GM12878 (cell line): ENCODE measurements around the gene MT1B. TPM values are rescaled to one million over a fixed set of nuclear protein-coding genes. Genes with fewer than 3 reads are reported as not detected.
A peak's percentile ranks its signal among the peaks of the same experiment; 100 is the strongest.

Source experiments
- ASH2L ChIP-seq: fragments of 300-600, 200-600 bp; sonication (generic); IDR thresholded peaks from 2 replicates; pipeline ENCODE4 v1.6.1; 2017; ENCODE audit warnings: low read depth, mild to moderate bottlenecking, borderline replicate concordance
- BACH1 ChIP-seq: fragments of 450-650 bp; IDR thresholded peaks from 2 replicates; pipeline ENCODE4 v1.6.1; 2017; ENCODE audit warnings: mild to moderate bottlenecking, borderline replicate concordance
- BHLHE40 ChIP-seq, 2 experiments: fragments of 450-650 bp in 1 of 2; IDR thresholded peaks; 2 replicates each; pipeline ENCODE4 v1.6.1; 2011 to 2017; ENCODE audit warnings: low read depth in 2 of 2, borderline replicate concordance in 1 of 2, improper control_type of control experiment in 1 of 2, low read length in 1 of 2, mild to moderate bottlenecking in 1 of 2
- CHD2 ChIP-seq: IDR thresholded peaks from 2 replicates; pipeline ENCODE4 v1.6.1; 2011; ENCODE audit warnings: low read depth, low read length, improper control_type of control experiment, borderline replicate concordance
- CREM ChIP-seq: IDR thresholded peaks from 2 replicates; pipeline ENCODE4 v1.6.1; 2014; ENCODE audit warnings: antibody characterized with exemption, low read depth
- DPF2 ChIP-seq: fragments of 450-650 bp; IDR thresholded peaks from 2 replicates; pipeline ENCODE4 v1.6.1; 2017; ENCODE audit warnings: mild to moderate bottlenecking
- EGR1 ChIP-seq, 2 experiments: IDR thresholded peaks; 1 replicate in 1 of 2; 2 replicates in 1 of 2; pipeline ENCODE4 v1.6.1; 2011 to 2012; ENCODE audit warnings: low read depth in 2 of 2, low read length in 2 of 2, borderline replicate concordance in 1 of 2, mild to moderate bottlenecking in 1 of 2, moderate library complexity in 1 of 2
- ELK1 ChIP-seq: IDR thresholded peaks from 2 replicates; pipeline ENCODE4 v1.6.1; 2012; ENCODE audit warnings: low read depth, low read length, improper control_type of control experiment
- ESRRA ChIP-seq: IDR thresholded peaks from 2 replicates; pipeline ENCODE4 v1.6.1; 2012; ENCODE audit warnings: mild to moderate bottlenecking, low read length, improper control_type of control experiment
- IKZF1 ChIP-seq: fragments of 450-650 bp; conservative IDR thresholded peaks from 2 replicates; pipeline ENCODE4 v1.6.1; 2017; ENCODE audit warnings: antibody characterized with exemption, mild to moderate bottlenecking
- MAX ChIP-seq: IDR thresholded peaks from 2 replicates; pipeline ENCODE4 v1.6.1; 2012; ENCODE audit warnings: low read depth, low read length, improper control_type of control experiment
- NBN ChIP-seq: fragments of 450-650 bp; IDR thresholded peaks from 2 replicates; pipeline ENCODE4 v1.6.1; 2016
- NFXL1 ChIP-seq: fragments of 450-650 bp; IDR thresholded peaks from 2 replicates; pipeline ENCODE4 v1.6.1; 2017; ENCODE audit warnings: antibody characterized with exemption, mild to moderate bottlenecking, borderline replicate concordance
- NFYB ChIP-seq: IDR thresholded peaks from 2 replicates; pipeline ENCODE4 v1.6.1; 2011; ENCODE audit warnings: low read depth, mild to moderate bottlenecking, low read length, improper control_type of control experiment, moderate library complexity; ENCODE audit not compliant: insufficient read depth
- NR2C1 ChIP-seq: fragments of 450-650 bp; IDR thresholded peaks from 2 replicates; pipeline ENCODE4 v1.6.1; 2017; ENCODE audit warnings: antibody characterized with exemption, mild to moderate bottlenecking, moderate library complexity
- POLR2AphosphoS2 ChIP-seq: IDR thresholded peaks from 2 replicates; pipeline ENCODE4 v1.6.1; 2011; ENCODE audit warnings: low read depth, mild to moderate bottlenecking, low read length, improper control_type of control experiment, moderate library complexity
- SIX5 ChIP-seq: IDR thresholded peaks from 2 replicates; pipeline ENCODE4 v1.6.1; 2011; ENCODE audit warnings: mild to moderate bottlenecking, low read depth, low read length, moderate library complexity; ENCODE audit not compliant: severe bottlenecking
- SREBF1 ChIP-seq: IDR thresholded peaks from 2 replicates; pipeline ENCODE4 v1.6.1; 2012; ENCODE audit warnings: mild to moderate bottlenecking, low read length
- STAT3 ChIP-seq: IDR thresholded peaks from 2 replicates; pipeline ENCODE4 v1.6.1; 2011; ENCODE audit warnings: low read depth, low read length, improper control_type of control experiment
- TCF12 ChIP-seq: IDR thresholded peaks from 2 replicates; pipeline ENCODE4 v1.6.1; 2011; ENCODE audit warnings: low read depth, mild to moderate bottlenecking, low read length
- YBX1 ChIP-seq: fragments of 450-650 bp; IDR thresholded peaks from 2 replicates; pipeline ENCODE4 v1.6.1; 2016; ENCODE audit warnings: antibody characterized with exemption
- ZBED1 ChIP-seq: IDR thresholded peaks from 2 replicates; pipeline ENCODE4 v1.6.1; 2016; ENCODE audit warnings: borderline replicate concordance
- ZNF24 ChIP-seq: fragments of 450-650 bp; IDR thresholded peaks from 2 replicates; pipeline ENCODE4 v1.6.1; 2017; ENCODE audit warnings: antibody characterized with exemption, mild to moderate bottlenecking
- polyA plus RNA-seq, 11 experiments: library from polyadenylated mRNA; depleted of rRNA in 4 of 11; unstranded in 6 of 11; stranded (reverse) in 5 of 11; fragments of >200 nt; fragmentation: Nextera tagmentation in 4 of 11; fragmentation: Illumina TruSeq in 1 of 11; extraction: Ambion mirVana in 4 of 11; extraction: Trizol in 1 of 11; gene quantifications; 1 replicate in 1 of 11; 2 replicates in 10 of 11; pipeline versions ENCODE4 v1.2.1 to v1.2.3, GENCODE V29; 2011 to 2016; ENCODE audit warnings: inconsistent platforms in 2 of 11, missing spikeins in 2 of 11, low read depth in 1 of 11
- total RNA-seq, 4 experiments: library from RNA; depleted of rRNA in 3 of 4; stranded (reverse); fragments of >200 nt in 3 of 4; fragmentation: Illumina TruSeq in 1 of 4; extraction: Trizol in 1 of 4; gene quantifications; 2 replicates each; pipeline versions ENCODE4 v1.2.1 to v1.2.3, GENCODE V29; 2013 to 2021
- TF ChIP-seq, protein P1 (sequence below), 3 experiments: IDR thresholded peaks in 2 of 3; conservative IDR thresholded peaks in 1 of 3; 2 replicates each; pipeline ENCODE4 v1.5.1; 2011; ENCODE audit warnings: low read depth in 3 of 3, low read length in 3 of 3, mild to moderate bottlenecking in 3 of 3, control low read depth in 2 of 3, moderate library complexity in 2 of 3, inconsistent platforms in 1 of 3, mixed read lengths in 1 of 3; ENCODE audit not compliant: control insufficient read depth in 2 of 3, insufficient read depth in 1 of 3; ENCODE audit errors: extremely low read depth in 1 of 3
- TF ChIP-seq, protein P2 (sequence below): fragments of 450-650 bp; conservative IDR thresholded peaks from 2 replicates; pipeline ENCODE4 v1.6.1; 2017; ENCODE audit warnings: mild to moderate bottlenecking, moderate library complexity
- TF ChIP-seq, protein P3 (sequence below): IDR thresholded peaks from 2 replicates; pipeline ENCODE4 v1.6.1; 2011; ENCODE audit warnings: low read depth, low read length, improper control_type of control experiment, borderline replicate concordance

MT1B gene
- total and polyA plus RNA-seq, 10 of the 15 experiments (the other 5 are each of a cell fraction or from before 2014, with no cell fraction given): not detected

- no peak for TF ChIP-seq SREBF1
- TF ChIP-seq ASH2L: no peak
- TF ChIP-seq DPF2: 0 out of 2 replicates have a peak, but pooled peaks have one; percentile 40
- TF ChIP-seq, protein P1, sequence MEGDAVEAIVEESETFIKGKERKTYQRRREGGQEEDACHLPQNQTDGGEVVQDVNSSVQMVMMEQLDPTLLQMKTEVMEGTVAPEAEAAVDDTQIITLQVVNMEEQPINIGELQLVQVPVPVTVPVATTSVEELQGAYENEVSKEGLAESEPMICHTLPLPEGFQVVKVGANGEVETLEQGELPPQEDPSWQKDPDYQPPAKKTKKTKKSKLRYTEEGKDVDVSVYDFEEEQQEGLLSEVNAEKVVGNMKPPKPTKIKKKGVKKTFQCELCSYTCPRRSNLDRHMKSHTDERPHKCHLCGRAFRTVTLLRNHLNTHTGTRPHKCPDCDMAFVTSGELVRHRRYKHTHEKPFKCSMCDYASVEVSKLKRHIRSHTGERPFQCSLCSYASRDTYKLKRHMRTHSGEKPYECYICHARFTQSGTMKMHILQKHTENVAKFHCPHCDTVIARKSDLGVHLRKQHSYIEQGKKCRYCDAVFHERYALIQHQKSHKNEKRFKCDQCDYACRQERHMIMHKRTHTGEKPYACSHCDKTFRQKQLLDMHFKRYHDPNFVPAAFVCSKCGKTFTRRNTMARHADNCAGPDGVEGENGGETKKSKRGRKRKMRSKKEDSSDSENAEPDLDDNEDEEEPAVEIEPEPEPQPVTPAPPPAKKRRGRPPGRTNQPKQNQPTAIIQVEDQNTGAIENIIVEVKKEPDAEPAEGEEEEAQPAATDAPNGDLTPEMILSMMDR (IDR thresholded peaks at IDR 0.05 in 2 of 3, conservative IDR thresholded peaks at IDR 0.05 in 1 of 3; ENCODE audit: control insufficient read depth in 2 of 3, extremely low read depth in 1 of 3, insufficient read depth in 1 of 3, low read depth in 3 of 3, low read length in 3 of 3): no peak
- TF ChIP-seq IKZF1: peak; percentile 77; the same call in 1 of the 2 replicates
- TF ChIP-seq POLR2AphosphoS2: peak; percentile 63
- TF ChIP-seq ZNF24: no peak
- TF ChIP-seq BHLHE40 (IDR thresholded peaks at IDR 0.05; ENCODE audit: borderline replicate concordance in 1 of 2, low read depth in 2 of 2, low read length in 1 of 2): peak; percentile 41 to 86; a peak in 3 of 4 replicates
- TF ChIP-seq, protein P2, sequence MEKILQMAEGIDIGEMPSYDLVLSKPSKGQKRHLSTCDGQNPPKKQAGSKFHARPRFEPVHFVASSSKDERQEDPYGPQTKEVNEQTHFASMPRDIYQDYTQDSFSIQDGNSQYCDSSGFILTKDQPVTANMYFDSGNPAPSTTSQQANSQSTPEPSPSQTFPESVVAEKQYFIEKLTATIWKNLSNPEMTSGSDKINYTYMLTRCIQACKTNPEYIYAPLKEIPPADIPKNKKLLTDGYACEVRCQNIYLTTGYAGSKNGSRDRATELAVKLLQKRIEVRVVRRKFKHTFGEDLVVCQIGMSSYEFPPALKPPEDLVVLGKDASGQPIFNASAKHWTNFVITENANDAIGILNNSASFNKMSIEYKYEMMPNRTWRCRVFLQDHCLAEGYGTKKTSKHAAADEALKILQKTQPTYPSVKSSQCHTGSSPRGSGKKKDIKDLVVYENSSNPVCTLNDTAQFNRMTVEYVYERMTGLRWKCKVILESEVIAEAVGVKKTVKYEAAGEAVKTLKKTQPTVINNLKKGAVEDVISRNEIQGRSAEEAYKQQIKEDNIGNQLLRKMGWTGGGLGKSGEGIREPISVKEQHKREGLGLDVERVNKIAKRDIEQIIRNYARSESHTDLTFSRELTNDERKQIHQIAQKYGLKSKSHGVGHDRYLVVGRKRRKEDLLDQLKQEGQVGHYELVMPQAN: no peak
- TF ChIP-seq NBN: 0 out of 2 replicates have a peak, but pooled peaks have one; percentile 60
- TF ChIP-seq CREM: no peak
- no peak for TF ChIP-seq MAX
- TF ChIP-seq NFYB: no peak
- TF ChIP-seq ESRRA: no peak
- TF ChIP-seq SIX5: no peak
- TF ChIP-seq STAT3: no peak
- no peak for TF ChIP-seq NR2C1
- no peak for TF ChIP-seq ZBED1
- TF ChIP-seq CHD2: no peak
- no peak for TF ChIP-seq EGR1 (IDR thresholded peaks at IDR 0.05; ENCODE audit: borderline replicate concordance in 1 of 2, low read depth in 2 of 2, low read length in 2 of 2)
- TF ChIP-seq, protein P3, sequence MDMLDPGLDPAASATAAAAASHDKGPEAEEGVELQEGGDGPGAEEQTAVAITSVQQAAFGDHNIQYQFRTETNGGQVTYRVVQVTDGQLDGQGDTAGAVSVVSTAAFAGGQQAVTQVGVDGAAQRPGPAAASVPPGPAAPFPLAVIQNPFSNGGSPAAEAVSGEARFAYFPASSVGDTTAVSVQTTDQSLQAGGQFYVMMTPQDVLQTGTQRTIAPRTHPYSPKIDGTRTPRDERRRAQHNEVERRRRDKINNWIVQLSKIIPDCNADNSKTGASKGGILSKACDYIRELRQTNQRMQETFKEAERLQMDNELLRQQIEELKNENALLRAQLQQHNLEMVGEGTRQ: no peak
- peak; percentile 20; the same call in 1 of the 2 replicates for TF ChIP-seq TCF12
- no peak for TF ChIP-seq BACH1
- TF ChIP-seq ELK1: no peak
- TF ChIP-seq YBX1: no peak
- TF ChIP-seq NFXL1: no peak
Observed at GRCh38 chr16:56681939-56682702, 30.4 kb downstream of the MT1B start, which contains the start of gene MT1X (continued).
